Stimulated activated CD8-positive, alpha-beta memory T cell treated with anti-CD3 and anti-CD28 coated beads, Interleukin-12 subunit alpha, Interleukin-12 subunit beta, amount 100 ng/mL, for 1 hour (primary cell): ENCODE results near the gene SENP7.
"Not testable (repeated sequence)": the region's sequence is repeated elsewhere in the genome, so short reads cannot be mapped to it uniquely, and the experiment has no call there.

Experiments
- DNase-seq: peaks from one replicate; pipeline ENCODE4 v3.0.0-alpha.2; 2020; ENCODE audit warnings: low read depth

The SENP7 gene

GRCh38 chr3:101329016-101329673 lies 183.9 kb downstream of the SENP7 start:
- no peak for DNase-seq

GRCh38 chr3:101325393-101326134 lies 187.4 kb downstream of the SENP7 start:
- DNase-seq: no peak

GRCh38 chr3:101320475-101320874 lies 192.5 kb downstream of the SENP7 start, which contains the start of gene IMPG2:
Gene IMPG2 (minus strand): TSS chr3:101320575. CDS start chr3:101320372, 203 bp downstream.
- DNase-seq: no peak

GRCh38 chr3:101319531-101319930 lies 193.5 kb downstream of the SENP7 start:
- no peak for DNase-seq

- no peak for DNase-seq
Measured at GRCh38 chr3:101312545-101312944, 200.5 kb downstream of the SENP7 start.

- no peak for DNase-seq
Measured at GRCh38 chr3:101311676-101312075, 201.3 kb downstream of the SENP7 start.

GRCh38 chr3:101310978-101311375 lies 202.0 kb downstream of the SENP7 start:
- no peak for DNase-seq

- DNase-seq: not testable (repeated sequence)
Measured at GRCh38 chr3:101308147-101308772, 204.8 kb downstream of the SENP7 start.

GRCh38 chr3:101303836-101304235 lies 209.2 kb downstream of the SENP7 start:
- no peak for DNase-seq

GRCh38 chr3:101303089-101303731 lies 209.8 kb downstream of the SENP7 start:
- DNase-seq: no peak

- DNase-seq: no peak
Measured at GRCh38 chr3:101300073-101300472, 212.9 kb downstream of the SENP7 start.

- no peak for DNase-seq
Measured at GRCh38 chr3:101292027-101292426, 221.0 kb downstream of the SENP7 start.

- no peak for DNase-seq
Measured at GRCh38 chr3:101288294-101288693, 224.7 kb downstream of the SENP7 start.

GRCh38 chr3:101284757-101285156 lies 228.3 kb downstream of the SENP7 start:
- no peak for DNase-seq

- DNase-seq: no peak
Measured at GRCh38 chr3:101281521-101282030, 231.4 kb downstream of the SENP7 start.

- no peak for DNase-seq
Measured at GRCh38 chr3:101279765-101280385, 233.1 kb downstream of the SENP7 start.

- no peak for DNase-seq
Measured at GRCh38 chr3:101279162-101279561, 233.8 kb downstream of the SENP7 start.

GRCh38 chr3:101278727-101279126 lies 234.3 kb downstream of the SENP7 start:
- no peak for DNase-seq
